Activated CD4-positive, alpha-beta T cell treated with anti-CD3 and anti-CD28 coated beads for 24 hours (primary cell): Measurements from ENCODE around the gene NR1D2.
A peak's percentile ranks its signal among the peaks of the same experiment; 100 is the strongest.
"Not testable (repeated sequence)": the region's sequence is repeated elsewhere in the genome, so short reads cannot be mapped to it uniquely, and the experiment has no call there.

ENCODE experiments used
- DNase-seq, 2 donors: peaks; one replicate each; pipeline ENCODE4 v3.0.0-alpha.2; 2020; ENCODE audit warnings: low read depth in 2 of 2

Gene NR1D2

GRCh38 chr3:23944861-23945662, at the start of gene NR1D2:
NR1D2 (plus strand) TSS chr3:23945286; CDS start chr3:23945579, 293 bp downstream.
- DNase-seq: peak; percentile 55

- DNase-seq: no peak
Observed at GRCh38 chr3:23900744-23901143, 44.3 kb upstream of the NR1D2 start.

DNA sequence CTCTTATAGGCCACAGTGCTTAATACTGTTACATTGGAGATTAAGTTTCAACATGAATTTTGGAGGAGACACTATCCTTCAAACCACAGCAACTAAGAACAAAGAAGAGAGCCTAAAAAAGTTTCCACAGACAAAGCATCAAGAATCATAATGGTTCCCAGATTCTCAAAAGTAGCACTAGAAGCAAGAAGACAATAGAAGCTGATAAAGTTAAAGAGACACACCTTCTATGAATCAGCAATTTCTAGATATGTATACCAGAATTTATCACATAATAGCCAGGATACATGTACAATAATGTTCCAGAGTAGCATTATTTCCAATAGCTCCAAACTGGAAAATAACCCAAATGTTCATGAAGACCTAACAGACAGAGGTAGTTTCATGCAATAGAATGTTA, 40.5 kb upstream of the NR1D2 start:
- DNase-seq: no peak

GRCh38 chr3:23909341-23909740, 35.7 kb upstream of the NR1D2 start:
- no peak for DNase-seq

- no peak for DNase-seq
Observed at GRCh38 chr3:23911397-23911796, 33.7 kb upstream of the NR1D2 start.

DNA sequence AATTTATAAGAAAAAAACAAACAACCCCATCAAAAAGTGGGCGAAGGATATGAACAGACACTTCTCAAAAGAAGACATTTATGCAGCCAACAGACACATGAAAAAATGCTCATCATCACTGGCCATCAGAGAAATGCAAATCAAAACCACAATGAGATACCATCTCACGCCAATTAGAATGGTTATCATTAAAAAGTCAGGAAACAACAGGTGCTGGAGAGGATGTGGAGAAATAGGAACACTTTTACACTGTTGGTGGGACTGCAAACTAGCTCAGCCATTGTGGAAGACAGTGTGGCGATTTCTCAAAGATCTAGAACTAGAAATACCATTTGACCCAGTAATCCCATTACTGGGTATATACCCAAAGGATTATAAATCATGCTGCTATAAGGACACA, 32.8 kb upstream of the NR1D2 start:
- DNase-seq: not testable (repeated sequence)

GRCh38 chr3:23913182-23913581, 31.9 kb upstream of the NR1D2 start:
- DNase-seq: no peak

GRCh38 chr3:23913873-23914743, 31.0 kb upstream of the NR1D2 start:
- no peak for DNase-seq

GRCh38 chr3:23915537-23916108, 29.5 kb upstream of the NR1D2 start:
- no peak for DNase-seq

DNA sequence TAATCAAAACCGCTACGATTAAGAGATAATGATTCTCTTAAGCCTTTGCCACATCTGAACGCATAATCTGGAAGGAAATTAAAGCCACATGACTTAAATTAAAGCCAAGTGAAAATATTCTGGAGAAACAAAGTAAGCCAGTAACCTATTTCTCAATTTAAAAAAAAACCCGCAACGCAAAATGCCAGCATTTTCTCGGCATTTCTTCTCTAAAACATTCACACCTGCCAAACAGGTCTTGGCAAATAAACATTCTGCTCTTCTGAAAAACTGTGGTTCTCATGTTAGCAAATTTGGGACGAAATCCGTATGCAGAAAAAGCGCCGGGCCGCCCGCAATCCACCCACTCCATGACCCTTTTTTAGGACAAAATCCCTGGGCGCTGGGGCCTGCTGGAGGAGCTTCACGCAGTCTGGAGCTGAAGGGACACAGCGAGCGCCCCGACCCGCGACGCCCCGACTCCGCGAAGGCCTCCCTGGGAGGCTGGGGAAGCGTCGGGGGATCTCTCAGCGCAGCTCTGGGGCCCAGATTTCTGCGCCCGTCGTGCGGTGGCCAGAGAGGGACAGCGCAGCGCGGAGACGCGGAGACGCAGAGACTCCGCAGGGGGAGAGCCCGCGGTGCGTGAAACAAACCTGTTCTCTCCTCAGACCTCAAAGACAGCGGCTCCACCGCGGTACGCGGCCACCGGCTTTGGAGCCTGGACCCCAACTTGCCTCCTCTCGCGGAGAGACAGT, 28.8 kb upstream of the NR1D2 start:
- DNase-seq: no peak

GRCh38 chr3:23916886-23917678, 28.0 kb upstream of the NR1D2 start, which contains the start of the genes NKIRAS1 and RPL15:
NKIRAS1 (minus strand) TSS chr3:23916990; CDS start chr3:23910904, 6,086 bp downstream.
RPL15 (plus strand) TSS chr3:23917132; CDS start chr3:23917860, 728 bp downstream.
- DNase-seq: peak; percentile 91 to 95

- peak in 1 of 2 donors; percentile 69 for DNase-seq
Observed at GRCh38 chr3:23917679-23918303, 27.3 kb upstream of the NR1D2 start.

DNA sequence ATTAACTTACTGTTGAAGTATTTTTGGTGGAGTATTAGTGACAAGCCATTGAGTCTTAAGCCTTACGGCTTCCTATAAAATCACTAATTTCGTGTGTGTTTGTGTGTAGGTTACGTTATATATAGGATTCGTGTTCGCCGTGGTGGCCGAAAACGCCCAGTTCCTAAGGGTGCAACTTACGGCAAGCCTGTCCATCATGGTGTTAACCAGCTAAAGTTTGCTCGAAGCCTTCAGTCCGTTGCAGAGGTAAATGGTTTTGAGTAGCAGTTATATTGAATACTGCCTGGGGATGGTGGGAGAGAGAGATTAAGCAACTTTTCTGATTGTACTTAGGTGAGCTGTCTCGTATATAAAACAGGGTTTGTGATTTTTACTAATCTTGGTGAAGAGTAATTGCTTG, 26.8 kb upstream of the NR1D2 start:
- DNase-seq: not testable (repeated sequence)

DNA sequence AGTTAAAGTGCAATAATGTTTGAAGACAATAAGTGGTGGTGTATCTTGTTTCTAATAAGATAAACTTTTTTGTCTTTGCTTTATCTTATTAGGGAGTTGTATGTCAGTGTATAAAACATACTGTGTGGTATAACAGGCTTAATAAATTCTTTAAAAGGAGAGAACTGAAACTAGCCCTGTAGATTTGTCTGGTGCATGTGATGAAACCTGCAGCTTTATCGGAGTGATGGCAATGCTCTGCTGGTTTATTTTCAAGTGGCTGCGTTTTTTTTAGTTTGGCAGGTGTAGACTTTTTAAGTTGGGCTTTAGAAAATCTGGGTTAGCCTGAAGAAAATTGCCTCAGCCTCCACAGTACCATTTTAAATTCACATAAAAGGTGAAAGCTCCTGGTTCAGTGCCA, 25.5 kb upstream of the NR1D2 start:
- no peak for DNase-seq

DNA sequence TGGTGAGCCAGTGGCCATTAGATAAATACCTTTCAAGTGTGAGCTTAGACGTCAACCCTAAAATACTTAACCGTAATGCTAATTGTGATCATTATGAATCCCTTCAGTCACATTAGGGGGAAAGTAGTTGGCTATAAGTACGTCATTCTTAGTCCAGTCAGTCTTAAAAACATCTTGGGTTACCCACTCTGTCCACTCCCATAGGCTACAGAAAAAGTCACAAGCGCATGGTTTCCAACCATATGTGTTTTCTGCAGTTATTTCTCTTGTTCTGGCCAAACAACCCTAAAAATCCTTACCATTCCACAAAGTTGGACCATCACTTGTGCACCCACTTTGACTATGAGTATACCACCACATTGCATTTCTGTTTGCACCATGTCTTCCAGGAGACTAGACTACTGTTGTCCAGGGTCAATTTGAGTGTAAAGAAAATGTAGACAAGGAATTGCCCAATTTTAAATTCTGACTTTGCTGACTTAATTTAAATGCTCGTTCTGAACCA, 24.9 kb upstream of the NR1D2 start:
- DNase-seq: no peak

- DNase-seq: no peak
Observed at GRCh38 chr3:23921052-23921511, 24.0 kb upstream of the NR1D2 start.

DNA sequence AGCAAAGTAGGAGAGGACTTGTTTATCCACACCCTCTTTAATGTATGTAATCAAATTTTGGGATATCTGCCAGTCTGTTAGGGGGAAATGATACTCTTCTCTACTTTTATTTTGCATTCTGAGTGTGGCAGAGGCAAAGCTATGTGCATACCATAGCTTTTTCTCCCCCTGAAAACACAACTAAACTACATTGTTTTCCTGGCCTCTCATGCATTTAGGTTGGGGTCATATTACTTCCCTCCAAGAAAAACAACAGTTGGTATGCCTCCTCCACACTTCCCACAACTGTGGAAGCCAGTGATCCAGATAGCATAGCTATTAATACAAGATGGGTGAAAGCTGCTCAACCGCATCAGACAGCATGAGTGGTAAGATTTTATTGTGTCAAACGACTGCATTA, 21.3 kb upstream of the NR1D2 start:
- DNase-seq: no peak

- no peak for DNase-seq
Observed at GRCh38 chr3:23926246-23926645, 18.8 kb upstream of the NR1D2 start.

GRCh38 chr3:23926736-23927135, 18.4 kb upstream of the NR1D2 start:
- no peak for DNase-seq

GRCh38 chr3:23928524-23928923, 16.6 kb upstream of the NR1D2 start:
- no peak for DNase-seq
